HG02870 (cell line): ENCODE results near the gene FGD5.
"Not testable (repeated sequence)": the region's sequence is repeated elsewhere in the genome, so short reads cannot be mapped to it uniquely, and the experiment has no call there.

Source experiments
- ATAC-seq: cut with Tn5 transposase; IDR thresholded peaks from one replicate; pipeline ENCODE4 v1.9.1; 2021; ENCODE audit warnings: mild to moderate bottlenecking, moderate library complexity; ENCODE audit not compliant: unreplicated experiment

FGD5 gene

DNA sequence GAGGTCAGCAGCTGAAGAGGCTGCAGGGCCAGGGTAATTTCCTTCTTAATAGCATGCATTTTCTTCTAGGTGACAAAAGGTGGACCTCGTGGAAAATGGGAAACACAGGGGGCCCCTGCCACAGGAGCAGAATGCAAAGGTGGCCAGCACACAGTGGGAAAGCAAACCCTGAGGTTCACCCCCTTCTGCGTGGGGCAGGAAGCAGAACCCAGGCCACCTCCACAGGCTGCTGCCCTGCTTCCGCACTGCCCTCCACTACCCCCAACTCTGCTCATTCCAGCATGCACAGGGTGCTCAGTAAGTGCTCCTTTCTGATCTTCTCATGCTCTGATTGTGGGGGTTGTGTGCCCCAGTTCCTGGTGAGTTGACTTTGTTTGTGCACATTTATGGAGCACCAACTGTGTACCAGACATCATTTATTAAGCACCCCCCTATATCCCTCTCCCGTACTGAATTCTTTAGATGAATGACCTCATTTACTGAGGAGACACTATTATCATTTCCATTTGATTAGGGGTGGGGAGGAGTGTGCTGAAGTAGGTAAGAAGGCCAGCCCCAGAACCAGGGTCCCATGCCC is 12.7 kb upstream of the FGD5 start:
- no peak for ATAC-seq

DNA sequence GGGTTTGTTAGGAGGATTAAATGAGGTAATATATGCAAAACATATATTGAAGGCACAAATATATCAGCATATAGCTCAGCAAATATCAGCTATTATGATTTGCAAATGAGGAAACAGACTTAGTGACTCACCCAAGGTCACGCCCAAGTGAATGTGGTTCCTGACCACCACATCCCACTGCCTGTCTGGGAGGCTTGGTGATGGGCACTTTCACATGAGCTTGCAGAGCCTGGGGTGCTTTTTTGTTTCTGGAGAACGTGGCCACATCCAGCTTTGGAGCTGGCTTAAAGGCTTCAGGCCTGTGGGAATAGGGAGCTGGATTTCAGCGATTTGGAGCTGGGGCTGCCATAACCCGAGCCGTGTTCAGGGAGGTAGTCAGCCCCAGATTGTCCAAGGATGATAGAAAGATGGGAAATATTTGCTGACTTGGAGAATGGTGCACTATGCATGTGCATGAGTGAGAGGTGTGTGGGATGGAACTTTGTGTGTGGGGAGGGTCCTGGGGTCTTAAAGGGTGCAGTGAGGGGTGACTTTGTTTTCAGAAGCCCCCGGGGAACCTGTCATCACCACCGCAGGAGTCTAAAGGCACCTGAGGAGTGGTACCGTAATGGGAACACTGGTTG is 12.0 kb upstream of the FGD5 start:
- ATAC-seq: no peak

DNA sequence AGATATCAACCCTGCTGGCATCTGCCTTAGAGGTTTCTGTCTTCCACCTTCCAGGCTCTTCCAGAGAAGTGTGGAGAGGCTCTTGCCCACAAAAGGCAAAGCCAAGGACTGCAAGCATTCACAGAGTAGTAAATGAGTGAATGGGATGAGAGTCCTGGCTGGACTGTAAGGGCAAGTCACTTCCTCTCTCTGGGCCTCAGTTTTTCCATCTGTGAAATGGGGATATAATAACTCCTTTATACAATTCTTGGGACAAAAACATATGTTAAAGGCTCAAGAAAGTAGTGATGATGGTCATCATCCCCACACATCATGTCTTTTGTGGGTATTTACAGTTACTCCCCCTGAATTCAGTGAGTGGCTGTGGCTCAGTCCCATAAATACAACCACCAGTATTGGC is 10.7 kb upstream of the FGD5 start:
- ATAC-seq: no peak

DNA sequence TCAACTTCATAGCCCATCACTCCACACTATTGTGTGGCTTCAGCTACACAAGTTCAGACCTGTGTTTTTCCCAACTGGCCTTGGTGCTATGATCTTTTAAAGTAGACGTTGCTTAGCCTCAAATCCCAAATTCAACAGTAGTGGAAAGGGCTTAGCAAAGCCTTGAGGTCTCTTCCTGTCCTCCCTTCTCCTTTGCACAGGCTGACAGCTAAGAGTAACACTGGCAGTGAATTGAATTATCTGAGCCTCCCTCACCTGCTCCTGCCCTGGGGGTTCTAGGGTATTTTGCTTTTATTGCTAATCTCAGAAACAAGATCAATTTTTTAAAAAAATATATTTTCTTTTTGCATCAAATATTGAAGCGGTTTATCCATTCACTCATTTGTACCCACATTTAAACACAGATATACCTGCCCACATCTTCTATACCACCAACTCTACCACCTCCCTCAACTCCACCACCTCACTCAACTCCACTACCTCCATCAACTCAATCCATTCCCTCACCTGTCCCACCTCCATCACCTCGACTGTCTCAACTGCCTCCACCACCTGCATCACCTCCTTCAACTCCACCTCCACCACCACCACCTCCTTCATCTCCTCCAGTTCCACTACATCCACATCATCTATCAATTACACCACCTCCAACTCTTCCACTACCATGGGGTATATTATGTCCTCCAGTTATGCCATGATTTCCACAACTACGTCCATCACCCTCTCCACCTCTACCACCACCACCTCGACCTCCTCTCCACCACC is 10.1 kb upstream of the FGD5 start:
- ATAC-seq: no peak

DNA sequence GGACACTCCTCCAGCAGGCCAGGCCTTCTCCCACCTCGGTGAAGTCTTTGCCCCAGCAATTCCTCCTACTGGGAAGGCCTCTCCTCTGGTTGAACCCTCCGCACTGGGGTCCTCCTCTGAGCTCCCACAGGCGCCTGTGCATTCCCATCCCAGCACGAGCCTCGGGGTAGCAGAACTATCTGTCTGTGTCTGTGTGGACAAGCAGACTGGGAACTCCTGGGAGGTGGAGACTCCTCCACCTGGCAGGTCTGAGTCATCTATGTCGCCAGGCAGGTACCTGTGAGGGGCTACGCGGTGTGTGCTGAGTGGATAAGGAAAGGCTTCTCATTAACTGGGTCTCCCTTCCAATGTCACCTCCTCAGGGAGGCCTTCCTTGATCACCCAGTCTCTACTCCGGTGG is 9.2 kb upstream of the FGD5 start:
- not testable (repeated sequence) for ATAC-seq

DNA sequence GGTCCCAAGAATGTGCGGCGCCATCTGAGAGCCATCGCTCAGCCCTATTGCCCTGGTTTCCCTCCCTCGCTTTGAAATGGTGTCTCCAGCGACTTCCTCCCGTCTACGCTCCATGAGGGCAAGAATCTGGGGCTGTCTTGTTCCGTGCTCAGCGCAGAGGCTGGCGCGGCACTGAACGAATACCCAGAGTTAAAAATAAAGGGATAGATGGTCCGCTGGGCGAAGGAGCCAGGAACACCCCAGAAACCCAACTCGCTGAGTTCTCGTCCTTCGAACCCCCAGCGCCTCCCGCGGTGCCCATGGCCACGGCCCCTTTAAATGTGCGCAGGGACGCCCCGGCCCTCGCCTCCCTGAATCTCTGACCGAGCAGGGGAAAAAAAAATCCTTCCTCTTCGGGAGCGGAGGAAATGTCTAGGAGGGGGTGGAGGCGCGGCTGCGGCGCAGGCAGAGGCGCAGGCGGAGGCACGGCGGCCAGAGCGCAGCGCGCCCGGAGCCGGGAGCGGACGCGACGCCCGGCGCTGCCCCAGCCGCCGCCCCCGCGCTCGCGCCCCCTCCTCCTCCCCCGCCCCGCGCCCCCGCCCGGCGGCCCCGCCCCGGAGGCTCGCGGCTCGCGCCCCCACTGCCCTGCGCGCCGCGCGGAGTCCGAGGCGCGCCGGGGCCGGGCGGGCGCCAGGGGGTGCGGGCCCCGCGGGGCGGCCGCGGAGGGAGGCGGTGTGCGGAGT is 8.5 kb upstream of the FGD5 start:
- no peak for ATAC-seq

DNA sequence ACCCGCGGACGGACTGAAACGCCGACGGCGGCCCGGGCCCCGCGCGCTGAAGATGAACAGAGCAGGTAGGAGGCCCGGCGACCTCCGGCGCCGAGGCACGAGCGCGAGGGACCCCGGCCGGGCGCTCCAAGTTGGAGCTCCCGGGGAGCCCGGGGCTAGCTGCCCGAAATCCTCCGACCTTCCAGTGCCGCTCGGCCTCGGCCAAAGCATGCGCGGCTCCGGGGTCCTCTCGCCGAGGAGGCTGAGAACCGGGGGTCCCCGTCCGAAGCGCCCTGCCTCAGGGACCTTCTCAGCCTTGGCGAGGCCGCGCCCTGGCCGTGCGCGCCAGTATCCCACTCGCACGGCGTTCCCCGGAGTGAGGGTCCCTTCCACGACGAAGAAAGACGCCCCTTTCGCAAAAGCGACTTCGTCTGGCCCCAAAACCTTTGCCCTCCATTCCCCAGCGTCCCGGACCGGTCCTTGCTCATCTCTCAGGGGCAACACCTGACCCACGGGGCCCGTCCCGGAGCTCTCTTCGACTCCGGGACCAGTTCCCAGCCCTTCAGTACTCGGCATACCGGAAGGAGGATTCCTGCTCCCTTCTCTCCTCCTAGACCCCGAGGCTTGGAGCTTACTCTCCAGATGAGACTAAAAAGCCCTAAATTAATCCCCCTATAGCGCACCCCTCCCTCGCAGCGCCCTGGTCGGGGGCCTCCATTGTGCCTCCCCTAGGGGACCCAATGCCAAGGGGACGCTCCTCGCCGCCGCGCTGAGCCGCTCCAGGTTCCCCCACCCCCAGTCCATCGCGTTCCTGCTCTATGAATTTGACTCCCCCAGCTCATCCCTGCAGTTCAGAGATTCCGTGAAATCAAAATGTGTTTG is 7.7 kb upstream of the FGD5 start:
- no peak for ATAC-seq

DNA sequence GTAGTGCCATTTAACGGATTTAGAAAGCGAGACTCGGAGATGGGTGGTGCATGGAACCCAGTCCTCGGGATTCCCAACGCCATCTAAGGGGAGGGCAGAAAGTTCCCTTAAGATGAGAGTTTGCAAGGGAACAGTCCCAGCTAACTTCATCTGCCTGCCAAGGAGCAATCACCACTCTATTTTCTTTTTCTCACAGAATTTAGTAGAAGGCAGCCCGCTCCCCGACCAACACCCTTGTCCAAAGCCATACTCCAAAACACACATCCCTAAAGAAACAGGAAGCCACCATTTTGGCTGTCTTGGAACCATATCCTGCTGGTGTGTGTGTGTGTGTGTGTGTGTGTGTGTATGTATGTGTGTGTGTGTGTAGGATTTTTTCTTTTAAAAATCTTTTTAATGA is 7.1 kb upstream of the FGD5 start:
- ATAC-seq: no peak

DNA sequence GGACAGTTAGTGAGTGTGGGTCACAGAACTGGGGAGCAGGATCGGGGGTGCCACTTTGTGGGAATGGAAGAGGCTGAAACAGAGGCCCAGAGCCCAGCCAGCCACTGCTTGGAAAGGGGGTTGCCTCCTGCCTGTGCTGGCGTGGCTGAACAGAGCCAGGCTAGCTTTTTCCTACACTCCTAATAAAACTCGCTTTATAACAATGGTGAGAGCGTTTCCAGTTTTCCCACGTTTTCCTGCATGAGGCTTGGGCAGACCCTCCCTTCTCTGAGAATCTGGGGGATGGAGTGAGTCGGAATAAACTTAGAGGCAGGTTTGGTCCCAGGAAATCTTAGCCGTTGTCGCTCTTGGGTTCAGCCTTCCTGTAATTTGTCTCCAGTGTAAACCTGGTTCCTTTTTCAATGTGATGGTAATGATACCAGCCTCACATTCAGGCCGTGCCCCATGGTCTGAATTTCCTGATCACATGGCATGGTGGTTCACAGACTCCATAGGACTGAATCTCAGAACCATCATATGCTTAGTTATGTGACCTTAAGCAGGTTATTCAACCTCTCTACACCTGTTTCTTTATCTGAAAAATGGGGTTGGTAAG is 6.5 kb upstream of the FGD5 start:
- ATAC-seq: no peak

DNA sequence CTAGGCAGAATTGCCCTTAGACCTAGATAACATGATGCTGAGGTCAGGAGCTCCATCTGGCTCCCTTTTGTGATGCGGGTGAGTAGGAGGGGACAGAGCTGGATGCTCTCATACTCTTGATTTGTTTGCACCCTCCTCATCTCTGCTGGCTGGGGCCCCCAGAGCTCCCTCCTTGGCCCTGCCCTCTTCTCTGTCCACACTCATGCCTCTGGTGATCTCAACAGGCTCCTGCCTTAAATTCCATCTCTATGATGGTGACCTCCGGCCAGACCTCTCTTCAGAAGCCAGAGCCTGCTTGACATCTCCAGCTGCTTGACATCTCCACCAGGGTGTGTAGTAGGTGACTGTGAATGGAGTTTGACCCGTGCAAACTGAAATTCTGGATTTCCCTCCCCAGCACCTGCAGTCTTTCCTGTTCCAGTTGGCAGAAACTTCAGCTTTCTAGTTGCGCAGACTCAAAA is 4.3 kb upstream of the FGD5 start:
- no peak for ATAC-seq

DNA sequence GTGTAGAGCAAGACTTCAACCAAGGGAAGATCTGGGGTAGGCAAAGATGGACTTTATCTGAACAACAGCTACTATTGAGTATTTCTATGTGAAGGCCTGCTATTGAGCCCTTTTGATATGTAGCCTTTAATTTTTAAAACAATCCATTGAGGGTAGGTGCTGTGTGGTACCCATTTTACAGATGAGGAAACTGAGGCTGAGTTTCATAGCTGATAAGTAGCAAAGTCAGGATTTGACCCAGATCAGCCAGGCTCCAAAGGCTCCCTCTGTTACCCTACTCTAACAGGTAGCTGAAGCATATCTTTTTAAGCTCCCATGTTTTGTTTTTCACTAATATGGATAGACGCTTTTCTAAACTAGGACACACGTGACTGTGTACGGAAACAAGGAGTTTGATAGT is 2.4 kb upstream of the FGD5 start:
- no peak for ATAC-seq

DNA sequence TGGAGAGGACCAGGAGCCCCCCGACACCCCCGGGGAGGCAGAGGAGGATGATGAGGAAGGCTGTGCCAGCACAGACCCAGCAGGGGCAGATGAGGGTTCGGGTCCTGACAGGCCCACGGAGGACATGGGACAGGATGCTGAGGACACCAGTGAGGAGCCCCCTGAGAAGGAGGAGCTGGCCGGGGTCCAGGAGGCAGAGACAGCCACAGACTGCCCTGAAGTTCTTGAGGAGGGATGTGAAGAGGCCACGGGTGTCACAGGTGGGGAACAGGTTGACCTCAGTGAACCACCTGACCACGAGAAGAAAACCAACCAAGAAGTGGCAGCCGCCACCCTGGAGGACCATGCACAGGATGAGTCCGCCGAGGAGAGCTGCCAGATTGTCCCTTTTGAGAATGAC is 909 bp downstream of the FGD5 start:
- no peak for ATAC-seq

DNA sequence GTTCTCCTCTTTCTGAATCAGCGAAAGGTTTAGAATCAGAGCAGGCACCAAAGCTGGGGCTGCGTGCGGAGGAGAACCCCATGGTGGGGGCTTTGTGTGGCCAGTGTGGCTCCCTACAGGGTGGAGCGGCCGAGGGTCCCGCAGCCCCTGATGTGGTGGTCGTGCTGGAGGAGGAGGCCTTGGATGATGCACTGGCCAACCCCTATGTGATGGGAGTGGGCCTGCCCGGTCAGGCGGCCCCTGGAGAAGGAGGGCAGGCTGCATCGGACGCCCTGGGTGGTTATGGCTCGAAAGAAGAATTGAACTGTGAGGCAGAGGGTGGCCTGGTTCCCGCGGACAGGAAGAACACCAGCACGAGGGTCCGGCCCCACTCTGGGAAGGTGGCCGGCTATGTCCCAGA is 1.4 kb downstream of the FGD5 start:
- no peak for ATAC-seq

DNA sequence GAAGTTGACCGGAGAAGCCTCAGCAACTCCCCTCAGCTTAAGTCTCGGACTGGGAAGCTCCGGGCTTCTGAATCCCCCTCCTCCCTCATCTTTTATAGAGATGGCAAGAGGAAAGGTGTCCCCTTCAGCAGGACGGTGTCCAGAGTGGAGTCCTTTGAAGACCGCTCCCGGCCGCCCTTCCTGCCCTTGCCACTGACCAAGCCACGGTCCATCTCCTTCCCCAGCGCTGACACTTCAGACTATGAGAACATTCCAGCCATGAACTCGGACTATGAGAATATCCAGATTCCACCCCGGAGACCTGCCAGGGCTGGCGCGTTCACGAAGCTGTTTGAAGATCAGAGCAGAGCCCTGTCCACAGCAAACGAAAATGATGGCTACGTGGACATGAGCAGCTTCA is 2.4 kb downstream of the FGD5 start:
- ATAC-seq: no peak

DNA sequence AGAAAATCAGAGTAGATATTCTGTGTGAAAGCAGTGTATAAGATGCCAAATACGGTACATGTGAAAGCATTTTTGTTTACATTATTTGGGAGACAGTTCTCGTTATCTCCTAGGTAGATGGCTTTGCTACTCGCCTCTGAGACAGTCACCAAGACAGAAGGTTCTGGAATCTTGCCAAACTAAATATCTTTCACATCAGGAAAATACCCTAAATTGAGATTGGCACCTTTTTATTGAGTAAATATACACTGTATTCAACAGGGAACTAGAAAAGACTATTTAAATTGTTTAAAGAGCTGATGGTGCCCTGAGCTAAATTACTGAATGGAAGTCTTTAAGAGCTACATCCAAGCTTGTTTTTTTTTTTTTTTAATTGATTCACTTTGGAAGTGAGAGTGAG is 3.4 kb downstream of the FGD5 start:
- no peak for ATAC-seq

DNA sequence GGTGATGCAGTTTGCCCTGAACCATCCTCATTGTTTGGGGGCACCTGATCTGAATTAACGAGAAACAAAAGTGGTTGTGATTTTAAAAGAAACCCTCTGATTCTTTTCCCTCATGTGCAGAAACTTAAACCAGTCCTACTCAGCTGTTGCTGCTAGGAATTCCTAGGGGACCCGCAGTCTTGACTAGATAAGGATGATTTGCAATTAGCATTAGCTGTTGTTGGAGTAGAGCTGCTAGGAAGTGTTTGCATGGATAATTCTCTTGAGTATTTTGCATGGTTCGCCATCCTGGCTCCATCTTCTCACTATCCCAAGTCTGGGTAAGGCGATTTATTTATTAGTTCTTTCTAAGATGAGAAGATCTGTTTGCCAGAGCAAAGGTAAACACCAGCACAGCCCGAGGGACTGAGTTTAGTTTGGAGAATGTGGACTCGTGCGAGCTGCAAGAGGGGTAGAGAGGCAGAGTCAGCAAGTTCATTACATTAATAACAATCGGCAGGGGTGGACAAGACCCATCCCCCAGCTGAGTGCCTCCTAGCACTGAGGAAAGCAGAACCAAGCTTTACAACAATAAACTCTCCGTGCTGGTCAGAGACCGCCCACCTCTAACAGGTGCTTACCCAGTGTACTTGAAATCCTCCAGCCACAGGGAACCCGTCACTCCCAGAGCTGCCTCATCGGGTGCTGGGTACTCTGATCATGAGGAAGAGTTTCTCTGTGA is 4.1 kb downstream of the FGD5 start:
- ATAC-seq: no peak

DNA sequence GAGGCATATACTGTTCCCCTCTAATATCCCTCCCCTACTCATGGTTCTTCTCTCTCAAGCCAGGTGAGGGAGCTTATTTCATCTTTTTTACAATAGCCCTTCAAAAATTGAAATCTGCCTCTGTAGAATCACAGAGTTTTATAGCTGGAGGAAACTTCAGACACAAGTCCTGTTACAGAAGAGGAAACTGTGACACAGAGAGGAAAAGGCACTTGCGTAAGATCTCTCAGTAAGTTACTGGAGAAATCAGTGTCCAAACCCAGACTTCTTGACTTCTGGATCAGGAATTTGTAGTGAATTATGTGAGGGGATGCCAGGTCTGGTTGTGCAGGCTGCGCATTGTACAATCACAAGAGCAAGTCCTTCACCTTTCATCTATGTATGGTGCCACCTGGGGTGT is 4.6 kb downstream of the FGD5 start:
- no peak for ATAC-seq

DNA sequence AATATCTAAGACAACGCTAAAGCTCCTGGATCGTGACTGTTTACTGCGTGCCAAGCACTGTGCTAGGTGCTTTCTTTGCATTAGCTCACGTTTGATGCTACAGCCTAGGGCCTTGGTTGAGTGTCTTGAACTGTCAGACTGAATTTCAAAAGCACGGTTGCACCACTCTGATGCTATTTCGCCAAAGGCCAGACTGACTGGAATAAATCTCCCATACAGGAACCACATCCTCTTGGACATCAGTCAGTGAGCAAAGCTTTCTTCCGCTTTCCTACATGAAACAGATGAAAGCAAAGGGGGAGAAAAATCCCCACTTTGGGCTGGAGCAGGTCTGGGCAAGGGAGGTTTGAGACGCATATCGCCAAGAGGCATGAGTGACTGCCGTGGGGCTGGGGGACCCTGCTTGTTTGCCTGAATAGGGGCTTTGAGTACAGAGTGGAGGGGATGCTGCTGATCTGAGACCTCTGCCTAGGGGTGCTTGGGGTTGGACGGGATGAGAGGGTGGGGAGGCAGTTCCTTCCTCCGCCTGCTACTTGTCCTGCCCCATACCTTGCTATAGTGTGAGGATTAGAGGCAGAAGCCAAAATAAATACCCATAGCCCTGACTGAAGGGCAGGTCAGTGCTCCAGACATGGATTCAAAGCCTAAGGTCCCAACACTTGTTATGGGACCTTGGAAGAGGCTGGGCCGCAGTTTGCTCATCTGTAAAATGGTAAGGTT is 5.3 kb downstream of the FGD5 start:
- ATAC-seq: no peak

DNA sequence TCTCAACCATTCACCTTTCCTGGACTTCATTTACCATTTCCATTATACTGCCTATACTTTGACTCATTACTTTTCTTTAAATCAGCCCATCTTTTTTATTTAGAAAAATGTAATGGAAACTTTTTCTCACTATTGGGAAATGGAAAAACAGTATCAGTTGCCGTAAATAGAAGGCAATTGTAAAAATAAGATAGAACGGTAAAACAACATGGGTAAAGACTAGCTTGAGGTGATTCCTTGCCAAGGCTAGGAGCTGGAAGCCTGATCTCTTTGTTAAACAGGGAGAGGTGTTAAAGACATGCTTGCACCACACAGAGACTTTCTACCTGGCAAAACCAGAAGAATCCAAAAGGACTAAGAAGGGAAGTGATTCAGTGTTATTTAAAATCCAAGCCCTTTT is 5.9 kb downstream of the FGD5 start:
- no peak for ATAC-seq
